Esophagus squamous epithelium (tissue), 4 donors: ENCODE results near the gene BFSP2.

ENCODE experiments used
- CTCF ChIP-seq, 6 experiments: fragments of 450-650 bp in 4 of 6; fragments of 200-600 bp in 2 of 6; sonication (generic) in 2 of 6; IDR thresholded peaks; one replicate each; pipeline ENCODE4 v1.5.1; 2016 to 2019; ENCODE audit warnings: antibody characterized with exemption in 6 of 6, mild to moderate bottlenecking in 4 of 6, moderate library complexity in 4 of 6
- POLR2A ChIP-seq, 4 donors: fragments of 450-650 bp; IDR thresholded peaks; one replicate each; pipeline ENCODE4 v1.6.1; 2017; ENCODE audit warnings: antibody characterized with exemption in 4 of 4, mild to moderate bottlenecking in 4 of 4, moderate library complexity in 3 of 4

- TF ChIP-seq POLR2A (IDR thresholded peaks at IDR 0.05): no peak
- no peak for TF ChIP-seq CTCF (IDR thresholded peaks at IDR 0.05)
These were observed 66.9 kb downstream of the BFSP2 start for GRCh38 chr3:133466531-133467386.
